ENCODE data around the gene MAP2K5. TPM values are rescaled to one million over a fixed set of nuclear protein-coding genes. Genes with fewer than 3 reads are reported as not detected.

Gene MAP2K5
- 10 to 100 TPM; 20.4 to 20.8 (median 20.6) TPM for polyA plus RNA-seq (ENCODE audit: insufficient read length in 3 of 3)
- long read RNA-seq, donor 1, partial matches to known transcripts, result 0 of 3 reads
- long read RNA-seq, donor 1, other reads (novel, unspliced or antisense), result 0 of 3 reads
- long read RNA-seq, donor 2, partial matches to known transcripts, result 0 of 2 reads
- long read RNA-seq, donor 2, other reads (novel, unspliced or antisense), result 0 of 2 reads
- long read RNA-seq, donor 3, transcript MAP2K5-201 (22 exons, 2,347 nt), result major isoform, 5 of 6 reads
- long read RNA-seq, donor 3, partial matches to known transcripts, result 0 of 6 reads
- long read RNA-seq, donor 3, other reads (novel, unspliced or antisense), result 0 of 6 reads
- long read RNA-seq, donor 4, partial matches to known transcripts, result 0 of 1 reads
- long read RNA-seq, donor 4, other reads (novel, unspliced or antisense), result 0 of 1 reads
- long read RNA-seq, donor 5, result 0 reads
- long read RNA-seq, donor 6, partial matches to known transcripts, result 0 of 1 reads
- long read RNA-seq, donor 6, other reads (novel, unspliced or antisense), result 0 of 1 reads
- long read RNA-seq, donor 7, transcript MAP2K5-201 (22 exons, 2,347 nt), result major isoform, 5 of 5 reads
- long read RNA-seq, donor 7, partial matches to known transcripts, result 0 of 5 reads
- long read RNA-seq, donor 7, other reads (novel, unspliced or antisense), result 0 of 5 reads
- long read RNA-seq, donor 8, result 0 reads
- long read RNA-seq, donor 9, partial matches to known transcripts, result 0 of 2 reads
- long read RNA-seq, donor 9, other reads (novel, unspliced or antisense), result 0 of 2 reads
- long read RNA-seq, donor 10, partial matches to known transcripts, result 0 of 1 reads
- long read RNA-seq, donor 10, other reads (novel, unspliced or antisense), result 0 of 1 reads
- long read RNA-seq, donor 11, result 0 reads
- long read RNA-seq, donor 12, partial matches to known transcripts, result 0 of 2 reads
- long read RNA-seq, donor 12, other reads (novel, unspliced or antisense), result 0 of 2 reads
- long read RNA-seq, donor 13, result 0 reads
- long read RNA-seq, donor 14, partial matches to known transcripts, result 0 of 2 reads
- long read RNA-seq, donor 14, other reads (novel, unspliced or antisense), result 0 of 2 reads
- long read RNA-seq, donor 15, result 0 reads
- long read RNA-seq, donor 16, partial matches to known transcripts, result 0 of 2 reads
- long read RNA-seq, donor 16, other reads (novel, unspliced or antisense), result 0 of 2 reads

DNA sequence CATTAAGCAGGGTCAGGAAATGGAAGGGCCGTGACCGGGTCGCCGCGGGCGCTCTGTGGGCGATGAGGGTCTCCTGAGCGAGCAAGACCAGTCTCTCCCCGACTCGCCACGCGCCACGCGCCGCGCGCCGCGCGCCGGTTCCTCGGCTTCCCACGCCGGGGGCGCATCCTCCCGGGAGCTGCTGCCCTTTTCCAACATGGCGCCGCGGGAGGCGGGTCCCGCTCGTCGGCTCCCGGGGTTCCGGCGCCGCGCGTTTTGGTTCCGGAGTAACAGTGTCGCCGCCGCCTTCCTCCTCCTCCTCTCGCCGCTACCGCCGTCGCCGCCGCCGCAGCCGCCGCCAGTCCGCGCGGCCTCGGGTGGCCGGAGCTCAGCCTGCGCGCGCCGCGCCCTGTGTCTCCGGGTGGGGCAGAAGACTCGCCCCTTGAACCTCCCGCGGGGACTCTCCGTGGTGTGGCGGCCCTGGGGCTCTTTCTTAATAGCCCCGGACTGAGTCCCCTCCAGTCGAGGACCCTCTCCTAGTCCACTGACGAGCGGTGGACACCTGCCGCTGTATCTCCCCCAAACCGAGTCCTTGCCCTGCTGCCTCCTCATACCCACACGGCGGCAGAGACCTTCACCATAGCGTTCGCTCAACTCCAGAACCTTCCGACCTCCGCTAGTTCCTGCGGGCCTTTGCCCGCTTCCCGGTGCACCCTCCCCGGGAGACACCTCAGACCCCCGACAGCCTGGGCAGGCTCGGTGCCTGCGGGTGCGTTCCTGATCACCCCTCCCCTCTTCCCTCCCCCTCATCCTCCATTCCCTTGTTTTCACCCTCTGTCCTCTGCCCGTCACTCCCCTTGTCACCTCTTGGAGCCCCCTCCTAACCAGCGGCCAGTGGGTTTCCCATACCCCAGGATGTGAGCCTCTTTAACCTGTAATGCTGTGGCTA lies at the start of gene MAP2K5:
Gene MAP2K5, plus strand, starts transcription at position 284 of the 928 bp plus-strand sequence. Its CDS starts 633 bp downstream, at position 917.
- peak in 8 of 11 donors; percentile 63 to 76 (median 70) for DNase-seq (ENCODE audit: extremely low read depth in 1 of 11, low read depth in 9 of 11, low spot score in 4 of 11)

DNA sequence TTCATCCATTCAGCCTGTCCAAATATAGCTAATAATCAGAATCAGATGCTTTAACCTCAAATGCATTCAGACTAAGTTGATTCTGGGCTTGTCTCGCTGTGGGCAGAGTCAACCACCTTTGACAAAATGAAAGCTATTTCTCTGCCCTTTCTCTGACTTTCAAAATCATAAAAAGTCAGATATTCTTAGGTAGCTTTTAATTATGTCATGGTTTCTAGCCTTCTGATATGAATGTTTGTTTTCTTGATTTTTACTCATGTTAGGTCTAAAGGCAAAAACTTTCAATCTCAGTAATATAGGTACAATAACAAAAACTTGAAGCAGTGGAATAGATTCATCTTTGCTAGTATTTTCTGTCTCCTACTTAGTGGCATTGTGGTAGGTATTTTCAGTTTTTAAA lies 46.9 kb upstream of the MAP2K5 start:
- DNase-seq (ENCODE audit: extremely low read depth in 1 of 11, low read depth in 9 of 11, low spot score in 4 of 11), result no peak

DNA sequence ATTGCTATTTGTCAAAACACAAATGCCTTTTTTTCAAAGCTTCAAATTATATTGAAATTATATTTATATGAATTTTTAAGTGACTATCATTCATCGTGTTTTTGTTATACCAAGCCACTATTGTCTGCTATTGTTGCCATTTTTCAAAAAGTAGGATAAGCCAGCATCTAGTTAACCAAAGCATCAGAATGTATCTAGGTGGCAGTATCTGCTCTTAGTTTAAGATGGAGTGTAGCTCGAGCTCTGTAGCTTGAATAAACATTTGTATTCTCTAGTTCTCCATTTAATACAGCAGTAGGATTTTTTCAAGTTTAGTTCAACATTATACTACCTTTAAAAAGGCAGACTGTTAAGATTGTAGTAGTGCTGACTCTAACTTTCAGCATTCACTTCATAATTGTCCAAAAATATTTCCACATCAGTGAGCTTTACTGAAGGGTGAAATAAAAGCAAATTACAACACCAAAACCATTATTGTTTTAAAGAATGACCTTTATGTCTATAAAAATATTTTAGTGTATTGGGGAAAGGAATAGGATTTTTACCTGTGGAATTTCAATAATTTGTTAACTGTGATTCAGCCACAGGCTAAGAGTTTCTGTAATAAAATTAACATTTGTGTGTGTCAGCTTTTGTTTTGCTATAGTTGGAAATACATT lies 41.2 kb upstream of the MAP2K5 start:
- DNase-seq (ENCODE audit: extremely low read depth in 1 of 11, low read depth in 9 of 11, low spot score in 4 of 11), result peak in 1 of 11 donors; percentile 28

DNA sequence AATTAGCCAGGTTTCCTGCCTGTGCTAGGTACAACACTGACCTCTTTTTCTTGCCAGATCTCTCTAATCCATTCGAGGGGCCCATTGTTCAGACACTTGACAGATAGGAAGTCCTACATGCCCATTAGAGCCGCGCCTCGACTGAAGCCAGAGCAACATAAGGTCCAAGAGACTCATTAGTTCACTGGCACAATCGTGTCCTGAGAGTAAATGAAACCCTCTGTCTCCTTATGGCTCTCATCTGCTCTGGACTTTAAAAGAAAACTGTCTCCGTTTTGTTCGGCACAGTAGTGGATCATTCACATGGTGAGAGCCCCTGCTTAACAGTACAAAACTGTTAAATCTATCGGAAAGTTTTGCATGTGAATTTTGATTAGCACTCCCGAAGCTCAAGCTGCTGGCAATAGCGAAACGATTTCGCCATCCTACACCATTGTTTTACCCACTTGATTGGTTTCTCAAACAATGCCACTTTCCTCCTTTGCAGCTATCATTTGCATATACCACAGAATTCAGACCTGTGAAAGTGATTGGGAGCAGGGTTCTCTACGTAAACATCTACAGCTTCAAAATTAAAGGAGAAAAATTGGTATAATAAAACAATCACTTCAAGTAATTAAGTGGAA lies 40.6 kb upstream of the MAP2K5 start:
- no peak for DNase-seq (ENCODE audit: extremely low read depth in 1 of 11, low read depth in 9 of 11, low spot score in 4 of 11)

DNA sequence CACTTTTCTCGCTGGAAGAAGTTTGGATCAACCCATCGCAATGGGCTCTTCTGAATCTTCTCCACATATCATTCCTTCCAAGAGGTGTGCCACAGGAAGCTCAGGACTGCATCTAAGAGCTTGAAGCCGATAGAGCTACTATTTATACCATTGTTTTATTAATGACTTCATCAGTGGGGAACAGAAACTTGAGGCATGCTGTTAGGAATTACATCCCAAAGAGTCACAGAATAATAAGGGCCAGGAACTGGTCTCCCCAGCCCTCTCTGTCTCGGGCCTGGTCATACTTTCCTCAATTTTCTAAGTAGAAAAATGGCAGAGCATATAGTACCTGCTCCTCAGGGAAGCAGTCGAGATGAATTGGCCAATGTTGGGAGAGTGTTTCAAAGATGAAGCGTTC lies 38.4 kb upstream of the MAP2K5 start:
- DNase-seq (ENCODE audit: extremely low read depth in 1 of 11, low read depth in 9 of 11, low spot score in 4 of 11), result no peak

DNA sequence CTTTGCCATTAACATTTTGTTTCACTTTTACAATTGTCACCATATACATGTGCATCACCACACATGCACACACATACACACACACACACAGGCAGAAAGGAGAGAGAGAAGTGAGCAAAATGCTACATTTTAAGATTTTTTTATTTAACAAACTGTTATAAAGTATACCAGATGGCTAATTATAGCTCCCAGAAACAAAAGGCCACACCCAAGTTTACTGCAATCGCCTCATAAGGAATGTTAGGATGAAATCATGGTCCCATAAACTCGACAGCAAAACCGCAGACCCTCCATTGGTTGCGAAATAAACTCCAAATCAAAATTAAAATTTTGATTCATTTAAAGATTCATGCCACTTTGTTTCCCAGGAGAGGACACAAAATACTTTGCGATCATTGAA lies 37.7 kb upstream of the MAP2K5 start:
- DNase-seq (ENCODE audit: extremely low read depth in 1 of 11, low read depth in 9 of 11, low spot score in 4 of 11), result no peak

DNA sequence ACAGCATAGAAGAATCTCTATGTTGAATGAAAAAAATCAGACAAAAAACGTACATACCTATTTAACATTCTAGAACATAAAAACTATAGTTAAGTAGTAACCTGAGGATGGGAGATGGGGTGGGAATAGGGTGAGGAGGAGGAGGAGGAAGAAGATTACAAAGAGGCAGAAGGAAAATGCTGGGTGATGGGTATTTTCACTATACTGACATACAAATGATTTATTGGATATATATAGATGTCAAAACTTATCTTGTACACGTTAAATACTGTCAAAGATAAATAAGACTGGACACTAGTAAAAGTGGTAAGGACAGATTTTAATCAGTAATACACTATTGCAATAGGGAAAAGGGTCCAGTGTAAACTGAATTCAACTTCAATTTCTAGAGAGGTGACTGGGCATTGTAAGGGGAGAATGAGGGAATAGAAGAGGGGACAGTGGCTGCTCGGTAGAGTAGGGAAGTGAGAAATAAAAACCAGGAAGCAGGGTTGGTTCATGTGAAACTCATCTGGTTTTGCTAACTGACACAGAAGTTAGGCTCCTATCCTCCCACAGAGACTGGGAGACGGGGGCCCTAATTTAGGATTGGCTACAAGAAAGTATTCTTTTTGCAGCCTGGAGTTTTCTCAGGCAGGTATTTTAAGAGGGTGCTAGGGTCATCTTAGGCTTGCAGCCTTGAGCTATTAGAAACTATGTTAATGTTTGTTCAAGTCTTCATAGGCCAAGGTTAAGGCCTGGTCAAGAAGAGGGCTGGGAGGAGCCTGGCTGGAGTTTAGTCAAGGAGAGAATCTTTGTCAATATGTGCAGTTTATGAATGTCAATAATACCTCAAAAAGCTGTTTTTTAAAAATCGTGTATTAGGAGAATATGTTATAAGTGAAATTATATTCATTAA lies 36.6 kb upstream of the MAP2K5 start:
- no peak for DNase-seq (ENCODE audit: extremely low read depth in 1 of 11, low read depth in 9 of 11, low spot score in 4 of 11)

DNA sequence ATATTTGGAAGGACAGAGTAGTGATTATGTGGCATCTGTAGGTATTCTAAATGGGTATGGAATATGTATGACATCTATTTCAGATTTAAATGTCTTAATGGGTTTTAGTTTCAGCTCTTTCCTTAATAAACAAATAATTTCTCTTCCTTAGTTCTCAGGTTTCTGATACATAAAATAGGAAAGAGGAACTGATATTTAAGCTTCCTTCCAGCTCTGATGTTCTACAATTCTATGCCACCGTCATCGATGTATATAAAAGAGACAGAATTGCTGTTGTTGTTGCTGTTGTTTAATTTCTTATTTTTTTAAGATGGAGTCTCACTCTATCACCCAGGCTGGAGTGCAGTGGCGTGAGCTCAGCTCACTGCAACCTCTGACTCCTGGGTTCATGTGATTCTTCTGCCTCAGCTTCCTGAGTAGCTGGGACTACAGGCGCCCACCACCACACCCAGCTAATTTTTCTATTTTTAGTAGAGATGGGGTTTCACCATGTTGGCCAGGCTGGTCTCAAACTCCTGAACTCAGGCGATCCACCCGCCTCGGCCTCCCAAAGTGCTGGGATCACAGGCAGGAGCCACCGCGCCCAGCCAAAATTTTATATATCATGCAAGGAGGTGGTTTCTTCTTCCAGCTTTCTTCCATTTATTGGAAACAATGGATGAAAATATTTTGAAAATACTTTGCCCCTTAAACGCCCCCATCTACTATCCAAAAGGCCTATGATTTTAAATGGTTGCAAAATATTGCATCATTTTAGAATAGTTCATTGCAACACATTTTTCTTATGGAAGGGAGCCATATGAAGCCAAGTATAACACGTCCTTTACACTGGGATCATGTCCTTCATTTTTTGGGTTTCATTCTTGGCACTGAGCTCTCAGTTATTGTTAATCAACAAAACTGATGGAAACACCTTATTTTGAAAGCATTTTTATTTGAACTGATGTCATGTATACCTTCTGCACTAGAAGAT lies 35.4 kb upstream of the MAP2K5 start:
- no peak for DNase-seq (ENCODE audit: extremely low read depth in 1 of 11, low read depth in 9 of 11, low spot score in 4 of 11)

DNA sequence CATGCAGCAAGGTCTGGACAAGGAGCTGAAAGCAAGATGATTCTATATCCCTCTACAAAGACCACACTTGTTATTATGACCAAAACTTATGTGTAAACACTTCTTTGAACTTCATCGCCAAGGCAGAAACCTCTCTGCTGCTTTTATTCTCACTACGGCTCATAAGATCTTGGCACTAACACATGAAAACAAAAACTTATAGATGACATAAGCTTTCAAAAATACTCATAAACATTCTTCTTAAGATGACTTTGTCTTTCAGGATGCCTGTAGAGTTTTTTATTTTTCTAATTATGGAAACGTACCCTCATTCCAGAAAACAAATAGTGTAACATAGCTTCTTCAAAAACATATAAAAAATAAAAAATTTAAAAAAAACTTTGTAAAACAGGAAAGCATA lies 34.1 kb upstream of the MAP2K5 start:
- no peak for DNase-seq (ENCODE audit: extremely low read depth in 1 of 11, low read depth in 9 of 11, low spot score in 4 of 11)

DNA sequence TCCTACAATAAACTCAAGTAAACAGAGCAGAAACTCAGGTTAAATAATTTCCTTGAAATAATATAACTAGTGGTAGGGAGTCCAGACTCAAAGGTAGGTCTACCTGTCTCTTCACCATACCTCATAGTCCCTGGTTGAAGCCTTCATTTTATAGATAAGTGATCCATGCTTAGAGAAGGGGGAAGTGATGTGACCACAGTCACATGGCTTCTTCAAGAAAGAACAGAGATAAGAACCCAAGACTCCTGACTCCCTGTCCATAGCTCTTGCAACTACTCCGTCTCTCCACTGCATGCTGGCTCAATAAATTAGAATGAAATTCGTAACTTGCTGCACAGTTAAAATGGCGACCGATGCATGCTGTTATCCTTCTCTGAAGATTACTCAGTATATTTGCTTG lies 32.6 kb upstream of the MAP2K5 start:
- DNase-seq (ENCODE audit: extremely low read depth in 1 of 11, low read depth in 9 of 11, low spot score in 4 of 11), result no peak

DNA sequence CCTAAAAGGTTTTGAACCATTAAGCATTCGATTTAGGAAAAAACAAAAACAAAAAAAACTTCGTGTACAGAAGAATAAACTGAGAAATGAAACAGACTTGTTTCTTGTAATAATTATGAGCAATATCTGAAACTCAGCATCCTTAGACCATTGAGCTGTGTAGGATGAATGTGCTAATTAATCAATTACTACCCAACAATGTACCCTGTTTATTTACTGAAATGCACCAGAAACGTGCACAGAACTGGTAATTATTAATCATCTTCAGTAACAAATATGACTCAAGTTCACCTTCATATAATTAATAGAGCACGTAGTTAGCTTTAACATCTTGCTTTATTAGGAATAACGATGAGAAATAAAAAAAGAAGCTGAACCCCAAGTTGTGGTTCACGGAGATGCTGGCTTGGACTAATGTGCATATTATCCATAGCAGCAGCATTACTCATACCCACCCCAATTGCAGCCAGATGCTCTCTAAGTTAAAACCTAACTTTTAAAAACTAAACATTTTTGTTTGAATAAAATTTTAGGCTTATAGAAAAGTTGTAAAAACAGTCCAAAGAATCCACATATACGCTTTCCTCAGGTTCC lies 31.8 kb upstream of the MAP2K5 start:
- DNase-seq (ENCODE audit: extremely low read depth in 1 of 11, low read depth in 9 of 11, low spot score in 4 of 11), result no peak

DNA sequence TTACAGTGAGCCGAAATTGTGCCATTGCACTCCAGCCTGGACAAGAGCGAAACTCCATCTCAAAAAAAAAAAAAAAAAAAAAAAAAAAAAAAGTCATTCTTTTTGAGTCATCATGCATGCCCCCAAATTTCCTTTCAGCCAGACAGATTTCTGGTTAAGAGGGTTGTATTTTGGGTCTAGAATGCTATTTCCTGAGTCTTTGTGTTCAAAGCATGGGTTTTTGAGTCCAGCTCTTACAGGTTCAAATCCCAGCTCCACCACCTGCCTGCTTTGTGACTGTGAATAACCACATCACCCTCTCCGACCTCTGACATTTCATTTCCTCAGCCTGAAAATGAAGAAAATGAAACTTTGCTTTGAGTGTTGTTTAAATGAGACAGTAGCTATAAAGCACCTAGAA lies 30.9 kb upstream of the MAP2K5 start:
- no peak for DNase-seq (ENCODE audit: extremely low read depth in 1 of 11, low read depth in 9 of 11, low spot score in 4 of 11)

DNA sequence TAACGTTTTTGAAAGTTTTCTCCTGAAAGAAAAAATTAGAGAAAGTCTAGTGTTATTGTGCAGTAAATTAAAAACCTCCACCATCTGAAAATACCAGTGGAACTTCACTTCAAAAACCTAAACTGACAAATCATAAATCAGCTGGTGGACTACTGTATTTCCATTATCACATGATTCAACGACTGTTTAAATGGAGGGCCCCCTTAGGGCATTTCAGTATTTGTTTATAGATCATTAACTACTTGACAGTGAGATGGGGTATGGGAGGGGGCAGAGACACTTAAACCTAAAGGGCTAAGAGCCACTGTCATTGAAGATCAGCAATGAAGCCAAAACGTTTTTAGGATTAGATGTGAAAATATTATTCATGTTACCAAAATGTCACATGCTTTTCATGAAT lies 30.4 kb upstream of the MAP2K5 start:
- no peak for DNase-seq (ENCODE audit: extremely low read depth in 1 of 11, low read depth in 9 of 11, low spot score in 4 of 11)

DNA sequence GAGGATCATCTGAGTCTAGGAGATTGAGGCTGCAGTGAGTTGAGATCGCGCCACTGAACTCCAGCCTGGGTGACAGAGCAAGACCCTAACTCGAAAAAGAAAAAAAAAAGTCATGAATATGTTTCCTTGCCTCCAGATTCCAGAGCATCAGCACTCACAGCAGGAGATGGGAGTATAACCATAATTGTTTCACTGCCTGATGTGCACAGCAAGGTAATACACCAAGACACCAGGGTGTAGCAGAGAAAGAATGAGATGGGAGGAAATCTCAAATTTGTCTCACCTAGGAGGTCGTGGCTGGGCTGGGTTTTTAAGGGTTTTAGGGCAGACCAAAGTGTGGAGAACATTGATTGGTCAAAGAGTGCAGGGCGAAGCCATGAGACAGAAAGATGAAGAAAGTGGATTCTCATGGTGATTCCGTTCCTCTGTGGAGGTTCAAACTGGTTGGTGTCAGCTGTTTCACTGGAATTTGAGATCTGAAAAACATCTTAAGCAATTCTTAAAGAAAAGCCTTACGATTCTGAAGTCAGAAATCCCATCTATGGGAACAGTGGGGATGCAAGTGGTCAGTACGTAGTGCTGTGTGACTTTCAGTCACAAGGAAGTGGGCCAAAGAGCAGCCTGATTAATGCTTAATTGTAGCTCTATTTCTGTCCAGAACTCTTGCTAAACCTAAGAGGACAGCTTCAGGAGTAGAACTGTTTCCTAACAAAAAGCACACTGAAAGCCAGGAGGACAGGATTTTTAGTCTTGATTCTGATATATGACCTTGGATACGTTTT lies 29.4 kb upstream of the MAP2K5 start:
- no peak for DNase-seq (ENCODE audit: extremely low read depth in 1 of 11, low read depth in 9 of 11, low spot score in 4 of 11)
